H1 (cell line): ENCODE data around the gene ZNF385B. TPM values are rescaled to one million over a fixed set of nuclear protein-coding genes. Genes with fewer than 3 reads are reported as not detected.

Source experiments
- CTCF ChIA-PET: fragments of 300-600 bp; sonication (Branson Sonifier 250); formaldehyde crosslinking; loops from one replicate; lab custom pipeline; 2021; ENCODE audit not compliant: partially characterized antibody; lab: Charles Lee
- POLR2A ChIA-PET: fragments of 300-600 bp; sonication (Branson Sonifier 250); formaldehyde crosslinking; loops from one replicate; lab custom pipeline; 2021; ENCODE audit warnings: inconsistent platforms; ENCODE audit not compliant: partially characterized antibody; lab: Charles Lee
- DNase-seq, 2 experiments: peaks; one replicate each; pipeline versions ENCODE4 v3.0.0 to v3.0.0-alpha.2; 2010 to 2022; ENCODE audit warnings: low spot score in 2 of 2, low read depth in 1 of 2, mixed read lengths in 1 of 2
- FAIRE-seq: peaks from 2 replicates; lab custom pipeline; 2011; peaks lifted over from hg19 to GRCh38; lab: Jason Lieb, UNC
- H2AFZ ChIP-seq: 2 replicates; pipeline ENCODE4 v1.8.1; 2012; ENCODE audit warnings: low read length, inconsistent platforms
- H2AK5ac ChIP-seq: 2 replicates; pipeline ENCODE4 v1.6.1; 2013; ENCODE audit warnings: low read depth, low read length
- H2BK120ac ChIP-seq: replicated peaks from 2 replicates; pipeline ENCODE3; 2013; ENCODE audit warnings: low read depth, low read length, inconsistent platforms
- H2BK12ac ChIP-seq: 2 replicates; pipeline ENCODE4 v1.6.1; 2013; ENCODE audit warnings: low read depth, low read length
- H2BK15ac ChIP-seq: 2 replicates; pipeline ENCODE4 v1.6.1; 2013; ENCODE audit warnings: low read length
- H2BK20ac ChIP-seq: 2 replicates; pipeline ENCODE4 v1.6.1; 2013; ENCODE audit warnings: low read length
- H2BK5ac ChIP-seq: 2 replicates; pipeline ENCODE4 v1.6.1; 2013; ENCODE audit warnings: low read depth, low read length
- H3K14ac ChIP-seq: 2 replicates; pipeline ENCODE4 v1.6.1; 2013; ENCODE audit warnings: inconsistent platforms; ENCODE audit not compliant: insufficient read length
- H3K18ac ChIP-seq: 2 replicates; pipeline ENCODE4 v1.6.1; 2013; ENCODE audit warnings: low read length; ENCODE audit errors: extremely low read depth
- H3K23ac ChIP-seq: 2 replicates; pipeline ENCODE4 v1.6.1; 2013; ENCODE audit warnings: inconsistent platforms; ENCODE audit not compliant: insufficient read length
- H3K23me2 ChIP-seq: 2 replicates; pipeline ENCODE4 v1.6.1; 2013; ENCODE audit warnings: low read depth, low read length
- H3K27ac ChIP-seq: 2 replicates; pipeline ENCODE4 v1.6.1; 2011; ENCODE audit warnings: low read depth, low read length, inconsistent platforms
- H3K27me3 ChIP-seq, 4 experiments: replicated peaks in 1 of 4; 1 replicate in 1 of 4; 2 replicates in 3 of 4; pipeline versions ENCODE4 v1.6.1 to v1.8.1; 2011 to 2013; ENCODE audit warnings: low read length in 3 of 4, mild to moderate bottlenecking in 3 of 4, inconsistent platforms in 2 of 4, mixed read lengths in 2 of 4, moderate library complexity in 1 of 4; ENCODE audit not compliant: control insufficient read depth in 3 of 4, insufficient read depth in 3 of 4; ENCODE audit errors: extremely low read depth in 1 of 4
- H3K36me3 ChIP-seq, 4 experiments: 2 replicates each; pipeline versions ENCODE4 v1.6.1 to v1.8.1; 2011 to 2013; ENCODE audit warnings: mild to moderate bottlenecking in 4 of 4, low read length in 3 of 4, moderate library complexity in 2 of 4, control low read depth in 1 of 4, inconsistent platforms in 1 of 4; ENCODE audit not compliant: insufficient read depth in 4 of 4, control insufficient read depth in 2 of 4
- H3K4ac ChIP-seq: replicated peaks from 2 replicates; pipeline ENCODE3; 2013; ENCODE audit warnings: low read length, low read depth, mixed read lengths, inconsistent platforms; ENCODE audit not compliant: insufficient read length
- H3K4me1 ChIP-seq, 4 experiments: replicated peaks in 1 of 4; 1 replicate in 1 of 4; 2 replicates in 3 of 4; pipeline versions ENCODE4 v1.6.1 to v1.8.1; 2011 to 2013; ENCODE audit warnings: low read length in 3 of 4, inconsistent platforms in 2 of 4, mixed read lengths in 1 of 4; ENCODE audit not compliant: insufficient read depth in 4 of 4, control insufficient read depth in 3 of 4
- H3K4me2 ChIP-seq, 2 experiments: 2 replicates each; pipeline versions ENCODE4 v1.6.1 to v1.8.1; 2011 to 2013; ENCODE audit warnings: low read depth in 2 of 2, low read length in 2 of 2, control low read depth in 1 of 2, inconsistent platforms in 1 of 2, mild to moderate bottlenecking in 1 of 2; ENCODE audit not compliant: insufficient read depth in 1 of 2
- H3K4me3 ChIP-seq, 4 experiments: fragments of 200-600, 300-600 bp in 1 of 4; sonication (generic), shearing (Covaris generic), sonication (Bioruptor Twin) in 1 of 4; 2 replicates each; pipeline versions ENCODE4 v1.5.1 to v1.8.1; 2011 to 2016; ENCODE audit warnings: low read length in 4 of 4, low read depth in 3 of 4, control low read depth in 2 of 4, inconsistent platforms in 2 of 4, mild to moderate bottlenecking in 2 of 4, mixed read lengths in 1 of 4, moderate library complexity in 1 of 4; ENCODE audit not compliant: insufficient read depth in 2 of 4; ENCODE audit errors: extremely low read depth in 1 of 4
- H3K56ac ChIP-seq: replicated peaks from 2 replicates; pipeline ENCODE3; 2013; ENCODE audit warnings: low read depth, mild to moderate bottlenecking, mixed read lengths, low read length, inconsistent platforms; ENCODE audit not compliant: insufficient read length
- H3K79me1 ChIP-seq: 2 replicates; pipeline ENCODE4 v1.6.1; 2013; ENCODE audit warnings: low read depth, low read length, control low read depth
- H3K79me2 ChIP-seq, 2 experiments: 2 replicates each; pipeline versions ENCODE4 v1.6.1 to v1.8.1; 2012 to 2013; ENCODE audit warnings: low read length in 2 of 2, mild to moderate bottlenecking in 2 of 2, inconsistent platforms in 1 of 2; ENCODE audit not compliant: insufficient read depth in 2 of 2, control insufficient read depth in 1 of 2
- H3K9ac ChIP-seq, 4 experiments: replicated peaks in 1 of 4; 1 replicate in 1 of 4; 2 replicates in 3 of 4; pipeline versions ENCODE4 v1.6.1 to v1.8.1; 2011 to 2013; ENCODE audit warnings: low read depth in 3 of 4, low read length in 3 of 4, control low read depth in 2 of 4, mild to moderate bottlenecking in 2 of 4, moderate library complexity in 2 of 4, inconsistent platforms in 1 of 4; ENCODE audit errors: extremely low read depth in 1 of 4
- H3K9me3 ChIP-seq, 2 experiments: 2 replicates each; pipeline versions ENCODE4 v1.6.1 to v1.8.1; 2012 to 2013; ENCODE audit warnings: mild to moderate bottlenecking in 2 of 2, moderate library complexity in 2 of 2, control low read depth in 1 of 2, inconsistent platforms in 1 of 2, low read depth in 1 of 2, low read length in 1 of 2, mixed read lengths in 1 of 2; ENCODE audit not compliant: insufficient read depth in 2 of 2
- H4K20me1 ChIP-seq, 2 experiments: replicated peaks in 1 of 2; 2 replicates each; pipeline versions ENCODE3 to v1.8.1; 2011 to 2013; ENCODE audit warnings: inconsistent platforms in 2 of 2, low read length in 2 of 2, mild to moderate bottlenecking in 1 of 2; ENCODE audit not compliant: insufficient read depth in 2 of 2, control insufficient read depth in 1 of 2
- H4K5ac ChIP-seq: 2 replicates; pipeline ENCODE4 v1.6.1; 2013; ENCODE audit warnings: low read length, low read depth, mixed read lengths, inconsistent platforms; ENCODE audit not compliant: insufficient read length
- H4K8ac ChIP-seq: 2 replicates; pipeline ENCODE4 v1.8.0; 2013; ENCODE audit warnings: mild to moderate bottlenecking, moderate library complexity, low read length, inconsistent platforms; ENCODE audit not compliant: insufficient read depth; ENCODE audit errors: extremely low read depth
- H4K91ac ChIP-seq: replicated peaks from 2 replicates; pipeline ENCODE3; 2013; ENCODE audit warnings: low read length, mixed read lengths, inconsistent platforms; ENCODE audit not compliant: insufficient read length
- BACH1 ChIP-seq: IDR thresholded peaks from 2 replicates; pipeline ENCODE4 v1.6.1; 2012; ENCODE audit warnings: low read length, improper control_type of control experiment
- BCL11A ChIP-seq, 2 experiments: IDR thresholded peaks; one replicate each; pipeline ENCODE4 v1.6.1; 2011; ENCODE audit warnings: low read depth in 2 of 2, low read length in 2 of 2, mild to moderate bottlenecking in 2 of 2
- NANOG ChIP-seq: IDR thresholded peaks from 2 replicates; pipeline ENCODE4 v1.6.1; 2011; ENCODE audit warnings: low read length, low read depth, mild to moderate bottlenecking, inconsistent platforms; ENCODE audit not compliant: insufficient read depth, poor library complexity, severe bottlenecking
- NRF1 ChIP-seq: IDR thresholded peaks from 2 replicates; pipeline ENCODE4 v1.6.1; 2011; ENCODE audit warnings: mild to moderate bottlenecking, low read depth, low read length, improper control_type of control experiment
- POLR2A ChIP-seq, 2 experiments: IDR thresholded peaks; 1 replicate in 1 of 2; 2 replicates in 1 of 2; pipeline ENCODE4 v1.6.1; 2011; ENCODE audit warnings: low read depth in 2 of 2, low read length in 2 of 2, mild to moderate bottlenecking in 2 of 2; ENCODE audit errors: control extremely low read depth in 1 of 2
- POU5F1 ChIP-seq: IDR thresholded peaks from 2 replicates; pipeline ENCODE4 v1.6.1; 2011; ENCODE audit warnings: low read depth, mild to moderate bottlenecking, low read length, moderate library complexity
- RNF2 ChIP-seq: fragments of 200-900, 300-1000 bp; sonication (generic); IDR thresholded peaks from 2 replicates; pipeline ENCODE4 v1.7.1; 2016; ENCODE audit warnings: borderline replicate concordance, low read depth, mild to moderate bottlenecking, antibody characterized with exemption, low read length; ENCODE audit not compliant: poor library complexity, severe bottlenecking; ENCODE audit errors: missing control alignments
- SIX5 ChIP-seq: IDR thresholded peaks from 2 replicates; pipeline ENCODE4 v1.6.1; 2011; ENCODE audit warnings: mild to moderate bottlenecking, low read depth, low read length
- SP4 ChIP-seq: IDR thresholded peaks from 2 replicates; pipeline ENCODE4 v1.6.1; 2012; ENCODE audit warnings: low read length, inconsistent platforms
- TAF1 ChIP-seq: IDR thresholded peaks from 2 replicates; pipeline ENCODE4 v1.6.1; 2011; ENCODE audit warnings: mild to moderate bottlenecking, low read depth, low read length
- TBP ChIP-seq: IDR thresholded peaks from 2 replicates; pipeline ENCODE4 v1.6.1; 2011; ENCODE audit warnings: low read depth, low read length, improper control_type of control experiment
- TEAD4 ChIP-seq: IDR thresholded peaks from 2 replicates; pipeline ENCODE4 v1.6.1; 2012; ENCODE audit warnings: low read depth, low read length, inconsistent platforms, mixed read lengths
- WGBS, 2 experiments: shearing (Covaris generic) in 1 of 2; methylation state at CpG; one replicate each; pipeline versions ENCODE4 v1.1.6 to v1.1.7; 2013 to 2015; ENCODE audit warnings: low lambda C conversion rate in 2 of 2, mixed read lengths in 2 of 2, inconsistent platforms in 1 of 2, low coverage in 1 of 2, missing lambda C conversion rate in 1 of 2; ENCODE audit not compliant: insufficient replicate concordance in 2 of 2, insufficient coverage in 1 of 2, insufficient read length in 1 of 2; ENCODE audit errors: extremely low coverage in 1 of 2, missing lambda C conversion rate in 1 of 2; 5-methylcytosine and 5-hydroxymethylcytosine counted together
- polyA plus RNA-seq, 7 experiments: library from polyadenylated mRNA; depleted of rRNA in 3 of 7; stranded (reverse) in 5 of 7; unstranded in 2 of 7; fragments of >200 nt in 5 of 7; fragments of 200-250 nt in 2 of 7; gene quantifications; 1 replicate in 5 of 7; 2 replicates in 1 of 7; 4 replicates in 1 of 7; pipeline versions ENCODE4 v1.2.1 to v1.2.3, GENCODE V29; 2011 to 2013; ENCODE audit warnings: missing spikeins in 2 of 7, mixed read lengths in 2 of 7
- total RNA-seq: library from RNA; stranded (reverse); fragmentation: NEBNext Ultra II Directional; extraction: Animal tissue kit (Norgen Biotek cat#: 25700); gene quantifications from 2 replicates; pipeline ENCODE4 v1.2.1, GENCODE V29; 2021
- TF ChIP-seq, protein P1 (sequence below): IDR thresholded peaks from 2 replicates; pipeline ENCODE4 v1.6.1; 2011; ENCODE audit warnings: low read length, improper control_type of control experiment

Gene ZNF385B
- total and polyA plus RNA-seq, 2 of the 8 experiments (the other 6 are each of a cell fraction or from before 2014, with no cell fraction given), result 1.1 to 3.7 TPM

DNA sequence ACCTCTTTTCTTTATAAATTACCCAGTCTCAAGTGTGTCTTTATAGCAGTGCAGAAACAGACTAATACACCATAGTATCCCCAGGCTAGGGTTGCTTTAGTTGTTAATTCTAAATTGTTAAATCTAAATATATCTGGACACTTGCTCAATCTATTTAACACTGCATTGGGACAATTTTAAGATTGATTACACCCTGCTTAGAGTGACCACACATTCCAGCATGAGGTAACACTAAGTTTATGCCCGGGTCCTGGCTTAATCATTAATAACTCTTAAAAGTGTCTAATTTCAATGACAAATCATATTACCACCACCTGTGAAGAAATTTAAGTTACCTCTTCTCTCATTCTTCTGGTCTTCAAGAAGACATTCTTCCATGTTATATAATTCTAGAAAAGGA is 131.4 kb downstream of the ZNF385B start:
- no peak overlapping the region for H3K4me2 ChIP-seq
- no peak overlapping the region for H3K4ac ChIP-seq
- H3K9ac ChIP-seq, result no peak overlapping the region
- H2BK12ac ChIP-seq, result no peak overlapping the region
- no peaks in the 10 kb centered on the region for H3K9me3 ChIP-seq
- no peak overlapping the region for H4K5ac ChIP-seq
- no peaks in the 10 kb centered on the region for H3K79me1 ChIP-seq
- H3K27ac ChIP-seq, result no peak overlapping the region
- H2BK120ac ChIP-seq, result no peak overlapping the region
- no peak overlapping the region for H3K18ac ChIP-seq
- no peak overlapping the region for H3K23ac ChIP-seq
- POLR2A ChIA-PET, result no interaction called here
- H3K4me1 ChIP-seq, result no peaks in the 10 kb centered on the region
- DNase-seq (no peak), FAIRE-seq (no peak)
- CTCF ChIA-PET, result interaction anchor here (1.2 kb wide), 1 partner anchor 11 kb away, joined by 3 read pairs; no protein-coding TSS in a partner anchor
- no peak overlapping the region for H2BK15ac ChIP-seq
- H3K23me2 ChIP-seq, result no peaks in the 10 kb centered on the region
- H4K91ac ChIP-seq, result no peak overlapping the region
- H3K14ac ChIP-seq, result no peak overlapping the region
- H3K79me2 ChIP-seq, result no peaks in the 10 kb centered on the region
- no peaks in the 10 kb centered on the region for H3K27me3 ChIP-seq
- no peak overlapping the region for H4K8ac ChIP-seq
- H3K56ac ChIP-seq, result no peak overlapping the region
- WGBS, 2 experiments, result 93% methylated on average over 1 of the region's 1 CpG; no CpG with 5 or more reads in 1 of the 2 experiments
- H2AK5ac ChIP-seq, result no peak overlapping the region
- H2BK20ac ChIP-seq, result no peak overlapping the region
- H3K4me3 ChIP-seq, result no peak overlapping the region
- no peaks in the 10 kb centered on the region for H3K36me3 ChIP-seq
- H2BK5ac ChIP-seq, result no peak overlapping the region
- no peak overlapping the region for H2AFZ ChIP-seq
- no peaks in the 10 kb centered on the region for H4K20me1 ChIP-seq
- TF ChIP-seq BCL11A (IDR thresholded peaks at IDR 0.05; ENCODE audit: low read depth in 2 of 2, low read length in 2 of 2), result no peak
- TF ChIP-seq SP4, result no peak
- TF ChIP-seq POU5F1, result no peak
- no peak for TF ChIP-seq TEAD4
- TF ChIP-seq, protein P1, sequence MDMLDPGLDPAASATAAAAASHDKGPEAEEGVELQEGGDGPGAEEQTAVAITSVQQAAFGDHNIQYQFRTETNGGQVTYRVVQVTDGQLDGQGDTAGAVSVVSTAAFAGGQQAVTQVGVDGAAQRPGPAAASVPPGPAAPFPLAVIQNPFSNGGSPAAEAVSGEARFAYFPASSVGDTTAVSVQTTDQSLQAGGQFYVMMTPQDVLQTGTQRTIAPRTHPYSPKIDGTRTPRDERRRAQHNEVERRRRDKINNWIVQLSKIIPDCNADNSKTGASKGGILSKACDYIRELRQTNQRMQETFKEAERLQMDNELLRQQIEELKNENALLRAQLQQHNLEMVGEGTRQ, result no peak
- TF ChIP-seq NANOG, result no peak
- no peak for TF ChIP-seq SIX5
- TF ChIP-seq TBP, result no peak
- TF ChIP-seq TAF1, result no peak
- no peak for TF ChIP-seq NRF1
- TF ChIP-seq POLR2A (IDR thresholded peaks at IDR 0.05; ENCODE audit: control extremely low read depth in 1 of 2, low read depth in 2 of 2, low read length in 2 of 2), result no peak
- TF ChIP-seq BACH1, result no peak
- TF ChIP-seq RNF2, result no peak
